ENCODE measurements around the gene MAG. TPM values are rescaled to one million over a fixed set of nuclear protein-coding genes. Genes with fewer than 3 reads are reported as not detected.

The MAG gene
- total RNA-seq, 1 experiment from 2014 or later: not detected

DNA sequence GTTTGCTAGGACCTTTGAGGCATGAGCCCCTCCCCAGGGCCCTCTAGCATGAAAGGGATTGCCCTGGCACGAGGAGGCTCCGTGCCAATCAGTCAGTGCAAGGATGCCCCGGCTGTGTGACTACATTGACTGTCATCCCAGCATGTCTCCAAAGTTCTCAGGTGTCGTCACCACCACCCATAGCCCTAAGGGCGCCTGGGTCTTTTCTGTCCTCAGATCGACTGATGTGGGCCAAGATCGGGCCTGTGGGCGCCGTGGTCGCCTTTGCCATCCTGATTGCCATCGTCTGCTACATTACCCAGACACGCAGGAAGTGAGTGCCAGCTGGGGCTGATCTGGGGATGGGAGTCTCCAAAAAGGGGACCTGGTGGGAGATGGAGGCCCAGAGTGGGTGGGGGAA, 18.4 kb downstream of the MAG start:
- DNase-seq: no peak
- Histone ChIP-seq H4K5ac (ENCODE audit: insufficient read length, low read depth, low read length) (no peak overlapping the region), H2BK15ac (ENCODE audit: low read depth, low read length) (no peak overlapping the region), H3K56ac (ENCODE audit: insufficient read length, low read depth, low read length) (no peak overlapping the region), H3T11ph (ENCODE audit: low read length) (no peak overlapping the region), H3K9me3 (ENCODE audit: control insufficient read depth, low read depth, low read length) (no peaks in the 10 kb centered on the region), H2BK20ac (ENCODE audit: low read depth, low read length, poor library complexity, severe bottlenecking) (no peak overlapping the region), H3K14ac (ENCODE audit: insufficient read depth, low read length) (no peak overlapping the region), H3K23ac (ENCODE audit: insufficient read length, low read depth, low read length) (no peak overlapping the region), H2AK5ac (ENCODE audit: insufficient read length, low read length) (no peak overlapping the region), H3K79me1 (ENCODE audit: insufficient read depth, low read depth, low read length, poor library complexity, severe bottlenecking) (no peaks in the 10 kb centered on the region), H3K27ac (ENCODE audit: insufficient read length, low read depth, low read length) (no peak overlapping the region), H4K8ac (replicated peaks; ENCODE audit: insufficient read length, low read depth, low read length) (no peak overlapping the region), H2BK5ac (ENCODE audit: insufficient read length, low read length) (no peak overlapping the region), H3K9ac (ENCODE audit: extremely low read depth, insufficient read length, low read length) (no peak overlapping the region), H2BK12ac (ENCODE audit: insufficient read length, low read depth, low read length) (no peak overlapping the region), H3K27me3 (ENCODE audit: insufficient read depth, low read length) (no peaks in the 10 kb centered on the region), H3K4me2 (ENCODE audit: insufficient read depth, insufficient read length, low read length) (no peak overlapping the region), H2BK120ac (ENCODE audit: low read depth, low read length, poor library complexity, severe bottlenecking) (no peak overlapping the region), H4K91ac (ENCODE audit: insufficient read length, low read depth, low read length) (no peak overlapping the region), H3K79me2 (ENCODE audit: insufficient read depth, low read length) (no peaks in the 10 kb centered on the region), H3K4me1 (ENCODE audit: insufficient read depth, low read length) (no peaks in the 10 kb centered on the region; the same call in 1 of the 2 replicates), H3K4ac (ENCODE audit: low read depth, low read length) (no peak overlapping the region), H3K18ac (ENCODE audit: insufficient read length, low read depth, low read length) (no peak overlapping the region), H4K20me1 (ENCODE audit: control insufficient read depth, insufficient read depth, insufficient read length) (no peaks in the 10 kb centered on the region), H2AFZ (ENCODE audit: low read length) (no peak overlapping the region), H3K23me2 (ENCODE audit: insufficient read length, low read depth, low read length, poor library complexity, severe bottlenecking) (no peaks in the 10 kb centered on the region)
- peaks cover 0 to 2% (median 0%) of the 10 kb centered on the region in 3 experiments; a peak in 1 of 7 replicates for H3K36me3 Mint-ChIP-seq (ENCODE audit: insufficient read depth in 1 of 3, low read depth in 3 of 3)
- no peak overlapping the region for H3K27ac Mint-ChIP-seq
- peaks cover 0 to 4% of the 10 kb centered on the region in 2 experiments; a peak in 1 of 4 replicates for H3K4me1 Mint-ChIP-seq
- no peaks in the 10 kb centered on the region; the same call in 1 of the 2 replicates for H3K27me3 Mint-ChIP-seq (ENCODE audit: low read depth)
- H3K4me3 Mint-ChIP-seq: no peak overlapping the region
- no peaks in the 10 kb centered on the region for H3K9me3 Mint-ChIP-seq
- TF ChIP-seq, protein P1, sequence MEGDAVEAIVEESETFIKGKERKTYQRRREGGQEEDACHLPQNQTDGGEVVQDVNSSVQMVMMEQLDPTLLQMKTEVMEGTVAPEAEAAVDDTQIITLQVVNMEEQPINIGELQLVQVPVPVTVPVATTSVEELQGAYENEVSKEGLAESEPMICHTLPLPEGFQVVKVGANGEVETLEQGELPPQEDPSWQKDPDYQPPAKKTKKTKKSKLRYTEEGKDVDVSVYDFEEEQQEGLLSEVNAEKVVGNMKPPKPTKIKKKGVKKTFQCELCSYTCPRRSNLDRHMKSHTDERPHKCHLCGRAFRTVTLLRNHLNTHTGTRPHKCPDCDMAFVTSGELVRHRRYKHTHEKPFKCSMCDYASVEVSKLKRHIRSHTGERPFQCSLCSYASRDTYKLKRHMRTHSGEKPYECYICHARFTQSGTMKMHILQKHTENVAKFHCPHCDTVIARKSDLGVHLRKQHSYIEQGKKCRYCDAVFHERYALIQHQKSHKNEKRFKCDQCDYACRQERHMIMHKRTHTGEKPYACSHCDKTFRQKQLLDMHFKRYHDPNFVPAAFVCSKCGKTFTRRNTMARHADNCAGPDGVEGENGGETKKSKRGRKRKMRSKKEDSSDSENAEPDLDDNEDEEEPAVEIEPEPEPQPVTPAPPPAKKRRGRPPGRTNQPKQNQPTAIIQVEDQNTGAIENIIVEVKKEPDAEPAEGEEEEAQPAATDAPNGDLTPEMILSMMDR (conservative IDR thresholded peaks at IDR 0.05): no peak
- WGBS (ENCODE audit: extremely low coverage, insufficient read length, low lambda C conversion rate): no CpG with 5 or more reads among the region's 12 CpGs

Data from H9 (cell line).